Vagina (tissue), 2 donors: Measurements from ENCODE around the gene YWHAE.

Experiments used
- CTCF ChIP-seq, 3 experiments: fragments of 450-650 bp in 2 of 3; fragments of 200-600 bp in 1 of 3; sonication (generic) in 1 of 3; IDR thresholded peaks; one replicate each; pipeline ENCODE4 v1.5.1; 2017 to 2019; ENCODE audit warnings: antibody characterized with exemption in 3 of 3, mild to moderate bottlenecking in 2 of 3, moderate library complexity in 2 of 3
- POLR2A ChIP-seq, 2 donors: fragments of 450-650 bp; IDR thresholded peaks; one replicate each; pipeline ENCODE4 v1.6.1; 2017; ENCODE audit warnings: antibody characterized with exemption in 2 of 2, mild to moderate bottlenecking in 2 of 2, moderate library complexity in 2 of 2

GRCh38 chr17:1442187-1442586, 42.2 kb upstream of the YWHAE start:
- no peak for TF ChIP-seq CTCF (IDR thresholded peaks at IDR 0.05)
- TF ChIP-seq POLR2A (IDR thresholded peaks at IDR 0.05), result no peak
